Heart right ventricle (tissue), 16 donors: ENCODE data around the gene WNT5A. TPM values are rescaled to one million over a fixed set of nuclear protein-coding genes. Genes with fewer than 3 reads are reported as not detected.

Experiments used
- ATAC-seq, 8 donors: fragments of 200-7000 bp; cut with Tn5 transposase; one replicate each; pipeline ENCODE4 v1.9.1; 2020; ENCODE audit warnings: mild to moderate bottlenecking in 8 of 8, moderate library complexity in 8 of 8, moderate number of reproducible peaks in 1 of 8
- DNase-seq, 2 donors: peaks; one replicate each; pipeline ENCODE4 v3.0.0-alpha.2; 2020
- H3K27ac ChIP-seq, 10 donors: fragments of 200-600 bp; sonication (generic) in 2 of 10; one replicate each; pipeline versions ENCODE4 v1.5.0 to v1.8.0; 2020 to 2022; ENCODE audit warnings: mild to moderate bottlenecking in 3 of 10
- H3K27me3 ChIP-seq, 7 donors: fragments of 200-600 bp; one replicate each; pipeline ENCODE4 v1.8.0; 2021 to 2022; ENCODE audit warnings: mild to moderate bottlenecking in 2 of 7
- H3K36me3 ChIP-seq, 9 donors: fragments of 200-600 bp; sonication (generic) in 1 of 9; one replicate each; pipeline versions ENCODE4 v1.5.0 to v1.8.0; 2020 to 2022; ENCODE audit warnings: mild to moderate bottlenecking in 2 of 9
- H3K4me1 ChIP-seq, 9 donors: fragments of 200-600 bp; sonication (generic) in 1 of 9; one replicate each; pipeline versions ENCODE4 v1.5.0 to v1.8.0; 2020 to 2022; ENCODE audit warnings: mild to moderate bottlenecking in 4 of 9
- H3K4me3 ChIP-seq, 10 donors: fragments of 200-600 bp; sonication (generic) in 2 of 10; one replicate each; pipeline versions ENCODE4 v1.5.0 to v1.8.0; 2020 to 2022; ENCODE audit warnings: mild to moderate bottlenecking in 7 of 10, moderate library complexity in 2 of 10
- H3K9me3 ChIP-seq, 11 donors: fragments of 200-600 bp in 10 of 11; sonication (generic) in 2 of 11; one replicate each; pipeline versions ENCODE4 v1.5.0 to v1.8.0; 2013 to 2022; ENCODE audit warnings: mild to moderate bottlenecking in 2 of 11, control low read depth in 1 of 11, moderate library complexity in 1 of 11
- WGBS, 2 donors: extraction: QIAGEN DNeasy Blood & Tissue Kit; methylation state at CpG; one replicate each; pipeline ENCODE4 v1.1.7; 2013; ENCODE audit warnings: inconsistent platforms in 1 of 2; 5-methylcytosine and 5-hydroxymethylcytosine counted together
- intact Hi-C, 10 donors: fragments of 100-400 bp; cut with DNase I; formaldehyde crosslinking; loops; one replicate each; pipeline versions ENCODE4 v1.11.1 to v1.14.2; 2022
- polyA plus RNA-seq, 2 donors: library from polyadenylated mRNA; stranded (reverse); fragments of 200-250 nt; gene quantifications; one replicate each; pipeline ENCODE4 v1.2.3, GENCODE V29; 2013
- total RNA-seq, 10 donors: library from RNA; stranded (reverse); fragmentation: NEBNext Ultra II Directional in 3 of 10; extraction: Animal tissue kit (Norgen Biotek cat#: 25700) in 3 of 10; gene quantifications; one replicate each; pipeline versions ENCODE4 v1.2.1 to v1.2.4, GENCODE V29; 2021 to 2023
- TF ChIP-seq, protein P1 (sequence below), 9 donors: fragments of 200-600 bp; sonication (generic) in 2 of 9; IDR thresholded peaks; one replicate each; pipeline versions ENCODE4 v1.5.0 to v1.8.0; 2021 to 2022; ENCODE audit warnings: antibody characterized with exemption in 9 of 9, mild to moderate bottlenecking in 5 of 9, moderate library complexity in 1 of 9
- donor health status: Arrhythmogenic right ventricular cardiomyopathy.
- donor health status: ischemic (EF 13 %, LVEDD 7.1; RV severe dilation, severe dysfunction).
- donor health status: healthy with polysubstance abuse.
- donor health status: DM: no; HTN: yes; CAD: no.
- donor health status: DM: no; HTN: no; CAD: no.
- donor health status: ischemic (EF 25% LVEDD 6.9; RV normal size, moderate dysfunction).
- donor health status: ischemic (EF 25% LVEDD 5.7; RV mildly dilated, moderate dysfunction).
- donor health status: healthy.
- donor health status: DM: yes; HTN: yes; CAD: no.
- donor health status: Ischemic cardiomyopathy.
- donor health status: ischemic (EF 35%, LVEDD 5.7; RV mildly dilated, moderate dysfunction).
- donor health status: nonischemic (EF 11% LVEDD 7.7; RV severe dilation, severe dysfunction).
- donor health status: DM: yes; HTN: yes; CAD: no.
- donor health status: PGD.
- donor health status: ischemic (EF 29% LVEDD 5.4; RV normal size, mild dysfunction).
- donor health status: nonischemic (EF 23%, LVEDD 6.1; RV moderate dilation, normal function).

The WNT5A gene
- total and polyA plus RNA-seq, 12 donors, result 0.33 to 5.9 (median 3.2) TPM

DNA sequence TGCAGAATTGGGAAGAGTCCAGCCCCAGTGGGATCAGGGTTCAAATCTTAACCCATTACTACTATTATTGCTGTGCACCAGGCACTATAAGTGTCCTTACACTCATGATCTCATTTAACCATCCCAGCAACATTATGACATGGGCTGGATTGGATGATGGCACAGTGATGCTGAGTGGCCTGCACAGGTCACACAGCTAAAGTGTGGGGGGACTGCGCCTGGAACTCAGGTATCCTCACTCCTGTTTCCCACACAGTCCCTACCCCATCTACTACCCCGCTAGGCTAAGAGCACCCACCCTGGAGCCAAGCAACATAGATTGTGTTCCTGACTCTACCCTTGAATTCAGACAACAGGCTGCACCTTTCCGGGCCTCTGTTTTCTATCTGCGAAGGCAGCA, 16.0 kb downstream of the WNT5A start:
- Histone ChIP-seq H3K9me3 (no peaks in the 10 kb centered on the region), H3K27me3 (peaks cover 0 to 4% (median 0%) of the 10 kb centered on the region in 7 donors), H3K36me3 (no peaks in the 10 kb centered on the region), H3K27ac (peak overlapping the region in 5 of 10 donors; percentile 5 to 56 (median 41)), H3K4me1 (peaks cover 0 to 6% (median 0%) of the 10 kb centered on the region in 9 donors), H3K4me3 (no peak overlapping the region)
- WGBS, 2 donors, result 69 to 77% methylated on average over 4 of the region's 4 CpGs
- DNase-seq (no peak), ATAC-seq (peak in 4 of 8 donors; percentile 4 to 66 (median 28))
- TF ChIP-seq, protein P1, sequence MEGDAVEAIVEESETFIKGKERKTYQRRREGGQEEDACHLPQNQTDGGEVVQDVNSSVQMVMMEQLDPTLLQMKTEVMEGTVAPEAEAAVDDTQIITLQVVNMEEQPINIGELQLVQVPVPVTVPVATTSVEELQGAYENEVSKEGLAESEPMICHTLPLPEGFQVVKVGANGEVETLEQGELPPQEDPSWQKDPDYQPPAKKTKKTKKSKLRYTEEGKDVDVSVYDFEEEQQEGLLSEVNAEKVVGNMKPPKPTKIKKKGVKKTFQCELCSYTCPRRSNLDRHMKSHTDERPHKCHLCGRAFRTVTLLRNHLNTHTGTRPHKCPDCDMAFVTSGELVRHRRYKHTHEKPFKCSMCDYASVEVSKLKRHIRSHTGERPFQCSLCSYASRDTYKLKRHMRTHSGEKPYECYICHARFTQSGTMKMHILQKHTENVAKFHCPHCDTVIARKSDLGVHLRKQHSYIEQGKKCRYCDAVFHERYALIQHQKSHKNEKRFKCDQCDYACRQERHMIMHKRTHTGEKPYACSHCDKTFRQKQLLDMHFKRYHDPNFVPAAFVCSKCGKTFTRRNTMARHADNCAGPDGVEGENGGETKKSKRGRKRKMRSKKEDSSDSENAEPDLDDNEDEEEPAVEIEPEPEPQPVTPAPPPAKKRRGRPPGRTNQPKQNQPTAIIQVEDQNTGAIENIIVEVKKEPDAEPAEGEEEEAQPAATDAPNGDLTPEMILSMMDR (IDR thresholded peaks at IDR 0.05), result no peak
- intact Hi-C loops, result no loop called here

DNA sequence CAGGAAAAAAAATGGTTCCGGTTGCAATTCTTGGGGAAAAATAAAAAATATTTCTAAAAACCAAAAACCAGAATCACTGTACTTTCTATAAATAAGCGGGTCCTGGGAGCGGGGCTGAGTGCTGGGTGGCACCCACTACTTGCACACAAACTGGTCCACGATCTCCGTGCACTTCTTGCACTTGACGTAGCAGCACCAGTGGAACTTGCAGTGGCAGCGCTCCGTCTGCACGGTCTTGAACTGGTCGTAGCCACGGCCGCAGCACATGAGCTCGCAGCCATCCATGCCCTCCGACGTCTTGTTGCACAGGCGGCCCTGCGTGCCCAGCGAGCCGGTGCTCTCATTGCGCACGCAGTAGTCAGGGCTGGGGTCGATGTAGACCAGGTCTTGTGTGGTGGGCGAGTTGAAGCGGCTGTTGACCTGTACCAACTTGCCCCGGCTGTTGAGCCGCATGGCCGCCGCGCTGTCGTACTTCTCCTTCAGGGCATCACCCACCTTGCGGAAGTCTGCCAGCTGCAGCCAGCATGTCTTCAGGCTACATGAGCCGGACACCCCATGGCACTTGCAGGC, 17.1 kb downstream of the WNT5A start:
- intact Hi-C loops, result no loop called here

DNA sequence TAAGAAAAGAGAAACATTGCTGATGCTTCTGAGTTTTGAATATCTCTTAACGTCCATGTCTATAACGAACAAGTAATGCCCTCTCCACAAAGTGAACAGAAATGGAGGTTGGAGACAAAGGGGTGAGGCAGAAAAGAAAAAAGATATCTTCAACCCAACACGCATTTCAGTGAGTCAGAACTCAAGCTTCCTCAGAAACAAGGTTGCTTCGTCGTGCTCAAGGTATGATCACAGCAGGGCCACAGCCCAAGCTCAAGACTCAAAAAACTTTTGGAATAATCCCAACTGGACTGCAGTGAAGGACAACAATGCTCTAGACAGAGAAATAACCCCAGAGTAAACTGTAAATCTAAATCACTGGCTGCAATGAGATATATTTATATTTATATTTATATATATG, 18.9 kb downstream of the WNT5A start:
- Histone ChIP-seq H3K27ac (no peak overlapping the region), H3K4me1 (peaks cover 0 to 6% (median 0%) of the 10 kb centered on the region in 9 donors), H3K4me3 (no peak overlapping the region), H3K36me3 (no peaks in the 10 kb centered on the region), H3K27me3 (no peaks in the 10 kb centered on the region), H3K9me3 (no peaks in the 10 kb centered on the region)
- DNase-seq (no peak), ATAC-seq (no peak)
- intact Hi-C loops, result no loop called here
- TF ChIP-seq, protein P1 (IDR thresholded peaks at IDR 0.05), result no peak
- 70 to 83% methylated on average over 5 of the region's 5 CpGs for WGBS, 2 donors

More for the DNA sequence above, 17.1 kb downstream of the WNT5A start:
- Histone ChIP-seq H3K9me3 (no peaks in the 10 kb centered on the region), H3K36me3 (no peaks in the 10 kb centered on the region), H3K27me3 (peaks cover 0 to 4% (median 0%) of the 10 kb centered on the region in 7 donors), H3K4me3 (no peak overlapping the region), H3K27ac (no peak overlapping the region), H3K4me1 (peaks cover 0 to 6% (median 0%) of the 10 kb centered on the region in 9 donors)
- ATAC-seq, result peak in 1 of 8 donors; percentile 16
- TF ChIP-seq, protein P1 (IDR thresholded peaks at IDR 0.05), result no peak
- 97% methylated on average over 32 of the region's 32 CpGs for WGBS, 2 donors
- DNase-seq, result no peak

DNA sequence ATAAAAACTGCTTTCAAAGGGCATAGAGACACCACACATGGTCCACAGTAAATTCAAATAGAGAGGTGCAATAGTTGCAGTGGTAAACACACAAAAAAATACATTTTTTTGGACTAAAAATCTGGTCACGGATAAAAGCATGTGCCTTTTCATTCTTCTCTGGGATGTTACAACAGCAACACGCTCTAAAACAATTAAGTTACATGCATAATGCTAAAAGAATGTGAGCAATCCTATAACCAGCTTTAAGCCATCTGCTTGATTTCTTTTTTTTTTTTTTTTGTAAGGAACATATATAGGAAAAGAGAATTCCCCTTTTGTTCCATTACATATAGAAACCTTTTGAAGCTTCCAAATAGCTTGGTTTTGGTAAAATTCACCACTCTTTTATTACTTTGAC, 20.0 kb downstream of the WNT5A start:
- Histone ChIP-seq H3K27ac (no peak overlapping the region), H3K4me1 (peaks cover 0 to 6% (median 0%) of the 10 kb centered on the region in 9 donors), H3K4me3 (no peak overlapping the region), H3K36me3 (no peaks in the 10 kb centered on the region), H3K9me3 (no peaks in the 10 kb centered on the region), H3K27me3 (no peaks in the 10 kb centered on the region)
- TF ChIP-seq, protein P1 (IDR thresholded peaks at IDR 0.05), result no peak
- WGBS, 2 donors, result 80 to 84% methylated on average over 2 of the region's 2 CpGs
- ATAC-seq, result no peak
- no peak for DNase-seq
- intact Hi-C loops, result no loop called here
